ENCODE results near the gene ADAM19. TPM values are rescaled to one million over a fixed set of nuclear protein-coding genes. Genes with fewer than 3 reads are reported as not detected.

Gene ADAM19
- total RNA-seq, 2 experiments from 2014 or later: 2.8 to 3.5 TPM

DNA sequence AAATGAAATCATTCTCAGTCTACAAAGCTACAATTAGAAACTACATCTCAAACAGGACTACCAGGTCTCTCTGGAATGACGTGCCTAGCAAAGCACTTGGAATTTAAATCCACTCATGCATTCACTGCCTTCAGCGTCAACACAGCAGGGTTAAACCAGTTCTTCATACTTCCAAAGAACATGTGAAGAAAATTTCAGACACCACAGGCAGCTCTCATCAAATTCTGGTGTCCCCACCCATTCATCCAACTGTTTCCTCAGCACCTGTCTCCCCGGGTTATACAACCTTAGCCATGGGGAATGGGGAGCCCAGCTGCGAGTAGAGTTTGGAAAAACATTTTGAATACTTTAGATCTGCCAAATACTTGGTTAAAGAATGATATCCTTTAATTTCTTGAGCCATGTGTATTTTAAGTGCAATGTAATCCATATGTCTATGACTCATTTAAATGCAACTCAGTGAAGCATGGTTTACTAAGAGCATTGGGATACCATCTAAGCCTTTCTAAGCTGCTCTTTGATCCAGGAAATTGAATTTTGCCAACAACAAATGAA is 17.5 kb downstream of the ADAM19 start:
- H3K27me3 Mint-ChIP-seq: no peaks in the 10 kb centered on the region
- DNase-seq: no peak
- H3K27ac Mint-ChIP-seq: no peak overlapping the region
- no peaks in the 10 kb centered on the region for H3K9me3 Mint-ChIP-seq
- no peaks in the 10 kb centered on the region for H3K36me3 Mint-ChIP-seq
- H3K4me3 Mint-ChIP-seq: no peak overlapping the region
- no peaks in the 10 kb centered on the region for H3K4me1 Mint-ChIP-seq

DNA sequence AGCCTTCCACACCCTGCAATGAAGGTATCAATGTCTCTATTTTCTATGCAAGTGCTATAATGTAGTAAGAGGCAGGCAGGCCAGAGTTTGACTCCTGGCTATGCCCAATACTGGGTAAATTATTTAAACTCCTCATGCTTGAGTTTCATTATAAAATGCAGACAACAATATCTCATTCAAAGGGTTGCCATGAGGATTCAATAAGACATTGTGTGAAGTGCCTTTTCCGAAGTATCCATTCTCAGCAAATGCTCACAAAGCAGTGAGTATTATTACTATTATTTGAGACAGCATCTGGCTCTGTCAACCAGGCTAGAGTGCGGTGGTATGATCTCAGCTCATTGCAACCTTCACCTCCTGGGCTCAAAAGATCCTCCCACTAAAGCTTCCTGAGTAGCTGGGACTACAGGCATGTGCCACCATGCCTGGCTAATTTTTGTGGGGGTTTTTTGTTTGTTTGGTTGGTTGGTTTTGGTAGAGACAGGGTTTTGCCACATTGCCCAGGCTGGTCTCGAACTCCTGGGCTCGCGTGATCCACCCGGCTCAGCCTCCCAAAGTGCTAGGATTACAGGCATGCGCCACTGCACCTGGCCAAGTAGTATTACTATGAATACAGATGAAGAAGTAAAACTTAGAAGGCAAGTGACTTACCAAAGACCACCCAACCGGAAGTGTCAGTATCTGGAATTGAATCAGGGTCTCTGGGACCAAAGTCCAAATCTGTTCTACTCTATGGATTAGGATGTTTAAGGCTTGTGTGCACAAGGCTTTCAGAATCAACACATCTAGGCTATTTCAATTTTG is 18.8 kb downstream of the ADAM19 start:
- Mint-ChIP-seq H3K27ac (no peak overlapping the region), H3K36me3 (no peaks in the 10 kb centered on the region), H3K9me3 (no peaks in the 10 kb centered on the region), H3K4me1 (no peaks in the 10 kb centered on the region), H3K4me3 (no peak overlapping the region), H3K27me3 (no peaks in the 10 kb centered on the region)
- no peak for DNase-seq

DNA sequence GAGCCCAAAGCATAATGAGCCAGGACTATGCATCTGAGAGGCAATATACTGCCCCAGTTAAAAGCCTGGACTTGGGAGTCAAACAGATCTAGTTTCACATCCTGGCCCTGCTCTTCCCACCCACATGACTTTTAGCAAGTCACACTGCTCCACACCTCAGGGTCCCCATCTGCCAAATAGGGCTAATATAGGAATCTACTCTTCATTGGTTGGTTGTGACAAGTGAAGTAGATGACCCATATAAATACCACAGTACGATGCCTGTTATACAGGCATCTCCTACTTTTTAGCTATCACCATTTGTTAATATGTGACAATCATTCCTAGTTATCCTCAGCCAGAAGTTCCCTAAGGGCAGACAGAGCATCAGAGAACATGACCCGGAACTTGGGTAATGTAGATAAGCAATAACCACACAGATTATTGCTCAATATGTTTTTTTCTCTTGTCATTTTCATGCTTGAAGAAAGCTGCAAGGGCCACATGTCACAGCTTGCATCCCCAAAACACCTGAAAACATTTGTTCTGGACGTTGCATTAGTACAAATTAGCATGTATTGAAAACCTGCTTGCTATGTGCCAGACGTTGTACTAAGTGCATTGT is 20.4 kb downstream of the ADAM19 start:
- H3K4me1 Mint-ChIP-seq: no peaks in the 10 kb centered on the region
- H3K36me3 Mint-ChIP-seq: no peaks in the 10 kb centered on the region
- no peaks in the 10 kb centered on the region for H3K27me3 Mint-ChIP-seq

DNA sequence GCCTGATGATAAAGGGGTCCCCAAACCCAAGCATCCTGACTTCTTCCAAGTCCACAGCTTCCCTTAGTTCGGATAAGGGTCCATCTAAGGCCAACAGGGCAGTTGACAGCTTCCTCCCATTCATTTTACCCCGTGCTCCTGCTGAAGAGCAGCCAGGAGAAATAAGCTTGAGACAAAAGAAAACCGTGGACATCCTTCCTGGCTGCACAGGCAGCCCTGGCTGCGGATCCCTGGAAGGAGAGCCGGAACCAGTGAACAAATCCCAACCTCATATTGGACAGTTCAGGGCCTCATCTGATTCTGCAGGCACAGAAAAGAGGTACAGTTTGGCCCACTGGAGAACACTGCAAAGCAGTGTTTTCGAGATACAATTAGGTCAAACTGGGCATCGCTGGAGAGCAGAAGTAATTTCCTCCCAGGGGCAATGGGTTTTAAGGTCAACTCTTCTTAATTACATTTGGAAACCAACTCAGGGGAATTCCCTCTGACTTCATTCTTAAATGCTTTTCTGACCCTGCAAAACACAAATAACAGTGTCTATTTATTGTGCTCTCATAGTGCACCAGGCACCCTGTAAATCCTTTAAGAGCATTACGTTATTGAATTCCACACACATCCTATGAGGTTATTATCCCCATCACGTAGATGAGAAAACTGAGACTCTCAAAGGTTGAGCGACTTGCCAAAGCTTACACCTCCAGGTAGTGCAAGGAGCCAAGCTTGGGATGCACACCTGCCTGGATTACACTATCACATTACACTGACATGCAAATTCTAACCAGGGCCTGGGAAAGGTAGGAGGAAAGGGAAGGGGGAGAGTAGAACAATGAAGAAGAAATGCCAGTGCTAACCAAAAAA is 21.2 kb downstream of the ADAM19 start:
- Mint-ChIP-seq H3K4me1 (no peaks in the 10 kb centered on the region), H3K36me3 (no peaks in the 10 kb centered on the region), H3K4me3 (no peak overlapping the region)

More for the DNA sequence above, 20.4 kb downstream of the ADAM19 start:
- Mint-ChIP-seq H3K4me3 (no peak overlapping the region), H3K27ac (no peak overlapping the region), H3K9me3 (no peaks in the 10 kb centered on the region)
- no peak for DNase-seq

DNA sequence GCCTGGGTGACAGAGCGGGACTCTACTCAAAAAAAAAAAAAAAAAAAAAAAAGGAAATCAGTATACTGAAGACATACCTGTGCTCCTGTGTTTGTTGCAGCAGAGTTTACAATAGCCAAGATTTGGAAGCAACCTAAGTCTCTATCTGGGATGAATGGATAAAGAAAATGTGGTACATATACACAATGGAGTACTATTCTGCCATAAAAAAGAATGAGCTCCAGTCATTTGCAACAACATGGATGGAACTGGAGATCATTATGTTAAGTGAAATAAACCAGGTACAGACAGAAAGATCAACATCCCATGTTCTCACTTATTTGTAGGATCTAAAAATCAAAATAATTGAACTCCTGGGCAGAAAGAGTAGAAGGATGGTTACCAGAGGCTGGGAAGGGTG is 22.9 kb downstream of the ADAM19 start:
- Mint-ChIP-seq H3K4me1 (no peaks in the 10 kb centered on the region), H3K4me3 (no peak overlapping the region), H3K9me3 (no peaks in the 10 kb centered on the region), H3K27me3 (peaks cover 8% of the 10 kb centered on the region), H3K36me3 (no peaks in the 10 kb centered on the region), H3K27ac (no peak overlapping the region)
- no peak for DNase-seq

More for the DNA sequence above, 21.2 kb downstream of the ADAM19 start:
- H3K27ac Mint-ChIP-seq: no peak overlapping the region
- DNase-seq: no peak
- H3K27me3 Mint-ChIP-seq: peaks cover 3% of the 10 kb centered on the region
- H3K9me3 Mint-ChIP-seq: no peaks in the 10 kb centered on the region

DNA sequence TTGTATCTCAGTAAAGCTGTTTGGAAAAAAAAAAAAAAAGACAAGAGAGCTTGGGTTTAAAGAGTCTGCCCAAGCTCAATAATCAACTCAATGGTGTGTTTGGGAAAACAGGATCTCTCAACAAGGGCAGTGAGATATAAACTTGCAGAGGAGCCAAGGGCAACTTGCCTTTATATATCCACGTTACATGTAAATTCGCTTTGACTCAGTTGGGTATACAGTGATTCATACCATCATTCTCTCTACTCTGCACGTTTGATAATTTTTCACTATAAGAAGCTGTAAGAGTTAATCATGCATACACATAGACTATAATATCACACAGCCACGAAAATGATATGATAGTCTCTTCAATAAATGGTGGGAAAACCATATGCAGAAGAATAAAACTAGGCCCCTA is 24.9 kb downstream of the ADAM19 start:
- Mint-ChIP-seq H3K27ac (no peak overlapping the region), H3K36me3 (no peaks in the 10 kb centered on the region), H3K27me3 (peaks cover 8% of the 10 kb centered on the region), H3K9me3 (no peaks in the 10 kb centered on the region), H3K4me3 (no peak overlapping the region), H3K4me1 (no peaks in the 10 kb centered on the region)
- no peak for DNase-seq

DNA sequence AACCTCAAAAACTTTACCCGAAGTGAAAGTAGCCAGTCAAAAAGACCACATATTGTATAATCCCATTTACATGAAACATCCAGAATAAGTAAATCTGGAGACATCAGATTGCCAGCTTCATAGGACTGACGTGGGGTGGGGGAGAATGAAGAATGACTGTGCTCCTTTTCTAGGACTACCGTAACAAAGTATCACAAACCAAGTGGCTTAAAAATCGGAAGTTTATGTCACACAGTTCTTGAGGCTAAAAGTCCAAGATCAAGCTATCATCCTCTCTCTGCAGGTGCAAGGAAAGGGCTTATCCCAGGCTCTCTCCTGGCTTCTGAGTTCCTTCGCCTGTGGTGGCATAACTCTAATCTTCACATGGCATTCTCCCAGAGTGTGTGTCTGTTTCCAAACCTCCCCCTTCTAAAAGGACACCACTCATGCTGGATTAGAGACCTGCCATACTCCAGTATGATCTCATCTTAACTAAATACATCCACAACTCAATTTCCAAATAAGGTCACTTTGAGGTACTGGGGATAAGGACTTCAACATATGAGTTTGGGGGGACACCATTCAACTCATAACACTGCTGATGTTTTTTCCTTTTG is 25.5 kb downstream of the ADAM19 start:
- Mint-ChIP-seq H3K4me3 (no peak overlapping the region), H3K4me1 (no peaks in the 10 kb centered on the region), H3K36me3 (no peaks in the 10 kb centered on the region), H3K9me3 (no peaks in the 10 kb centered on the region), H3K27me3 (peaks cover 8% of the 10 kb centered on the region), H3K27ac (no peak overlapping the region)
- DNase-seq: no peak

DNA sequence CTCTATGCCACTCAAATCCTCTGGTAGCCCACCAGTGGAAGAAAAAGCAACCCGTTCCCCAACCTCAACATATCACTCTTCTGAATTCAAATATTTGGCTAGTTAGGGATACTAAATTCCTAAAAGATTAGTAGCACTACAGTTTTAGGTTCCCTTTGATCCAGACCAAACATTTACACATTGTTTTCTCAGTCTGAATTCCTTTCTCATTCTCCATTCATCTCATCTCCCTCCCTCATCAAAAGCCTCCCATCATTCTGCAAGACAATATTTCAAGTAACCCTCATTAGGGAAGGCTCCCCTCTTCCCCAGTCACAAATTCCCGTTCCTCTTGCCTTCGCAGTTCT is 26.3 kb downstream of the ADAM19 start:
- no peak overlapping the region for H3K27ac Mint-ChIP-seq
- DNase-seq: no peak
- H3K9me3 Mint-ChIP-seq: no peaks in the 10 kb centered on the region
- no peaks in the 10 kb centered on the region for H3K4me1 Mint-ChIP-seq
- H3K4me3 Mint-ChIP-seq: no peak overlapping the region
- H3K27me3 Mint-ChIP-seq: peaks cover 8% of the 10 kb centered on the region
- H3K36me3 Mint-ChIP-seq: no peaks in the 10 kb centered on the region

DNA sequence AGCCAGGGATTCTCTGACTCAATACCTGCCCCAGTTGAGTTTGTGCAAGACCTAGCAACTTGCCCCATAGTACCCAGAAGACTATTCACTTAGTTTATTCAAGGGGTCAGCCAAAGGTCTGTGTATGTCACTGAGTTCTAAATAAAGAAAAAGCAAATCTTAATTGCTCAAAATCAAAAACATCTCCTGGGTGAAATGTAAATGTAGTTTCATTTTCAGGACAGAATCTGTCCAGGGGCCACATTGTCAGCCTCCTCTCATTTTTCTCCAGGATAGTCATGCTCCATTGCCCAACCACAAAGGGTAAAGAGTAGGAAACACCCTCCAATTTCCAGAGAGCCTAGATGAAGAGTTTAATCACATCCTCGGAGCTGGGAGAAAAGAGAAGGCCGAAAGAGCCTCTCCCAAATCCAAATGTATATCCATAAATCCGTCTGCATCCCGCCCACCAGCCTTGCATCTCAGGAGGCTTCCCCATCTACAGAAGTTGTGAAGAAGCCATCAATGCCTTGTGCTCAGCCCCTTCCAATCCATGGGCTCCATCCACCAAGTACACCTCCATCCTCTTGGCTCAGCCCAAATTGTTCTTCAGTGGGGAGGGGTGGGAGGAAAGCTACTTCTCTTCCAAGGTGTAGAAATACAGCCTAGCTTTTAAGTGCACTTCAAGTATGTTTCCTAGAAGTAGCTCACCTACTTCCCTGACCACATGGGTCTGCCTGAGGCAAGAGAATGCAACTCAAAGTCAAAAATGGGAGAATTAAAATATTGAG is 26.9 kb downstream of the ADAM19 start:
- Mint-ChIP-seq H3K4me3 (no peak overlapping the region), H3K9me3 (no peaks in the 10 kb centered on the region), H3K27me3 (peaks cover 8% of the 10 kb centered on the region), H3K36me3 (no peaks in the 10 kb centered on the region), H3K27ac (no peak overlapping the region), H3K4me1 (no peaks in the 10 kb centered on the region)
- DNase-seq: no peak

DNA sequence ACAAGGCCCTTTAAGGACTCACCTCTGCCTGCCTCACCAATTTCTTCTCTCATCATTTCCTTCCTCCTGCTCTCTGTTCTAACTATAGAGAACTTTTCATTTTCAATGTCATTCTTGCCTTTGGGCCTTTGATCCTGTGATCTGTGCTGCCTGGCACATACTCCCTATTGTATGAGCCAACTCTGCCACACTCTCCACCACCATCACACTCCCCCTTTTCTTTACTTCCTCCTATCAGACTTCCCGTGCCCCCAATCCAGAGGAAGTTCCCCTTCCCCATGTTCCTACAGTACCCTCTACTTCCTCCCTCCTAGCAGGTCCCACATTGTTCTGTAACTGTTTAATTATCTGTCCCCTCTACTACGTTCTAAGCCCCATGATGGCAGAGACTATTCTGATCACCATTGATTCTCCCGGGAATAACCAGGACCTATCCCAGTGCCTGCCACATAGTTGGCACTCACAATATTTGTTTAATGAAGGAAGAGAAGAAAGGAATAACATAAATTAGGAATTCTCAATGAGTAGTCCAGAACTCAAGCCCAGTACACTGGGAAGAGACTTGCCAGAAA is 27.5 kb downstream of the ADAM19 start:
- no peaks in the 10 kb centered on the region for H3K9me3 Mint-ChIP-seq
- H3K4me3 Mint-ChIP-seq: no peak overlapping the region
- peaks cover 8% of the 10 kb centered on the region for H3K27me3 Mint-ChIP-seq
- no peak overlapping the region for H3K27ac Mint-ChIP-seq
- no peaks in the 10 kb centered on the region for H3K4me1 Mint-ChIP-seq
- H3K36me3 Mint-ChIP-seq: no peaks in the 10 kb centered on the region
- no peak for DNase-seq

DNA sequence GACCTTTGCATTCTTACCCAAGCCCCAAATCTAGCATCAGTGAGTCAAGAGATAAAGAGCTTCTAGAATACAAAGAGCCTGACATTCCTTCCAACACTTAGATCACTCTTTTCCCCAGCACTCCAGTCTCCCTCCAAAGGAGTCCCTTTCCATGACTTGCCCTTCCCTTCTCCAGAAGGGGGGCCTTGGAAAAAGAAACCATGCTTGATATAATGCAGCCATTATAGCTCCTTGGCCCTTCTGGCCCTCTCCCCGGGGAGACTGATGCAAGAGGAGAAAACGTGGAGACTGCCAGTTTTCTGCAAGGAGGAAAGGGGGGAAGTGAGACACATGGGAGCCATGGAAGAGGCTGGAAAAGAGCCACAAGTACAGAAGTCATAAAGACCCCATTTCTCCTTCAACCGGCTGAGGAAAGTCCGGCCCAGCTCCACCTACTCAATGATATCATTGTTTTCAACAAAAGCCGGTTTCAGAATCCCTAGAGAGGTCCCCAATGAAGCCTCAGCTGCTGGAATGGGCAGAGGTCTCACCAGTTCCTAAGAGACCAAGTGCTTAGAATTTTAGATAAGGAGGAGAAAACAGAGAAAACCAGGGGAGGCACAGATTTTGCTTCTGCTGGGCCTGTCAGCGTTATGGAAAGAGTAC is 29.0 kb downstream of the ADAM19 start:
- no peaks in the 10 kb centered on the region for H3K9me3 Mint-ChIP-seq
- no peak overlapping the region for H3K4me3 Mint-ChIP-seq
- DNase-seq: no peak
- no peaks in the 10 kb centered on the region for H3K36me3 Mint-ChIP-seq
- no peak overlapping the region for H3K27ac Mint-ChIP-seq
- H3K27me3 Mint-ChIP-seq: peaks cover 8% of the 10 kb centered on the region
- peaks cover under 1% of the 10 kb centered on the region for H3K4me1 Mint-ChIP-seq

DNA sequence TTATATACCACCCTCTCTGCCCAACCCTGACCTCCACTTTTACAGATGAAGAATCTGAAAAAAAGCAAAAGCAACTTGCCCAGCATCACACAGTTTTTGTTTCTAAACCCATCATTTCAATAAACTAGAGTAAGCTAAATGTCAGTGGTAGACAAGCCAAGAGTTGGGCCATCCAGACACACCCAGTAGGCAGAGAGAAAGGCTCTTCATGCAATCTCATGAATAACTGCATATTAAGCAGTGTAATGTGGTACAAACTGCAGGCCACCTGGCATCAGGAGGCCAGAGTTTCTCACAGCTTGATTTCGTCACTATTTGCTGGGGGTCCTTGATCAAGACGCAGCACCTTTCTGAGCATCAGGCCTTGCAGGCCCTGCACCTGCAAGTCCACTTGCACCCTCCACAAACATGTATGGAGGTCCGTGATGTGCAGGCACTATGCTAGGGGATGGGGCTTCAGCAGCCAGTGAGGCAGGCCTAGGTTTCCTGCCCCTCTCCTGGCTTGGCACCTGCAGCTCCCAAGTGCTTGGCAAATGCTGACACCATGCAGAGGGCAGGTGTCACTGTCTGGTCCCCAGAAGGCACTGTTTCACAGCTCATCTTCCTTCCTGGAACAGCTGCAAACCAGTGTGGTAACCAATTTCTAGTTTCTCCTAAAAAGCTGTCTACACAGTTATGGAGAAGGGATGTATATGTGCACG is 29.8 kb downstream of the ADAM19 start:
- no peak overlapping the region for H3K4me3 Mint-ChIP-seq
- H3K27me3 Mint-ChIP-seq: peaks cover 8% of the 10 kb centered on the region
- H3K9me3 Mint-ChIP-seq: no peaks in the 10 kb centered on the region
- H3K27ac Mint-ChIP-seq: no peak overlapping the region
- no peak for DNase-seq
- H3K4me1 Mint-ChIP-seq: peaks cover 9% of the 10 kb centered on the region
- no peaks in the 10 kb centered on the region for H3K36me3 Mint-ChIP-seq

DNA sequence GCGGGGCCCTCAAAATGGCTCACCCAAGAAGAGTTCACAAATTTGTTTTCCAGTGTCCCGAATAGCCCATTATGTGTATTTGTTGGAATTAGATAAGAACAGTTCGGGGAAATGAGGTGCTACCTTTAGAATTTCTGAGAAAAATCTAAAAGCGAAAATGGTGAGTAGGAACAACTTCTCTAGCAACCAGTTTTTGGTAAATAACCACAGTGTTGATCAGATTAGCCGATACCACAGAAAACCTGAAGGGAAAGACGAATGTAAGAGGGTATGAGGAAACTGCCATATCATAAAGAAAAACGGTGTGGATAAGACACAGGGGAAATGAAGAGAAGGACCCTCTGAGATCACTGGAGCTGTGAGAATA is 31.0 kb downstream of the ADAM19 start:
- Mint-ChIP-seq H3K27ac (no peak overlapping the region), H3K4me1 (peaks cover 19% of the 10 kb centered on the region), H3K4me3 (no peak overlapping the region), H3K9me3 (no peaks in the 10 kb centered on the region), H3K36me3 (no peaks in the 10 kb centered on the region), H3K27me3 (peaks cover 7% of the 10 kb centered on the region)
- DNase-seq: no peak
